ENCODE measurements around the gene FGF10. TPM values are rescaled to one million over a fixed set of nuclear protein-coding genes. Genes with fewer than 3 reads are reported as not detected.

The FGF10 gene
- total RNA-seq, 1 experiment from 2014 or later: not detected

- no peak for DNase-seq (ENCODE audit: low read depth)
Measured at GRCh38 chr5:44257653-44258365, 131.4 kb downstream of the FGF10 start.

- no peak for DNase-seq (ENCODE audit: low read depth)
Measured at GRCh38 chr5:44257221-44257620, 132.0 kb downstream of the FGF10 start.

Data from HT1080 (cell line).